Body of pancreas (tissue), 4 donors: ENCODE measurements around the gene RBP3. TPM values are rescaled to one million over a fixed set of nuclear protein-coding genes. Genes with fewer than 3 reads are reported as not detected.

Experiments used
- ATAC-seq: fragments of 150-250 bp; one replicate; pipeline ENCODE4 v1.9.1; 2016
- DNase-seq, 4 donors: peaks; one replicate each; pipeline ENCODE4 v3.0.0-alpha.2; 2019
- H3K27ac ChIP-seq, 4 donors: fragments of 200-600 bp; sonication (generic); 1 replicate in 3 of 4; 2 replicates in 1 of 4; pipeline versions ENCODE4 v1.5.1 to v1.6.1; 2016 to 2019; ENCODE audit warnings: mild to moderate bottlenecking in 1 of 4, mixed read lengths in 1 of 4, moderate library complexity in 1 of 4
- H3K27me3 ChIP-seq, 2 donors: fragments of 200-600 bp; sonication (generic); one replicate each; pipeline ENCODE4 v1.6.0; 2016; ENCODE audit warnings: mild to moderate bottlenecking in 1 of 2
- H3K36me3 ChIP-seq, 2 donors: fragments of 200-600 bp; sonication (generic); replicated peaks in 1 of 2; 2 replicates each; pipeline ENCODE4 v1.5.1; 2016; ENCODE audit warnings: low read depth in 2 of 2; ENCODE audit not compliant: insufficient read depth in 1 of 2
- H3K4me1 ChIP-seq: fragments of 200-600 bp; sonication (generic); one replicate; pipeline ENCODE4 v1.6.0; 2016
- H3K4me3 ChIP-seq, 2 donors: fragments of 200-600 bp; sonication (generic); 1 replicate in 1 of 2; 2 replicates in 1 of 2; pipeline ENCODE4 v1.5.1; 2016 to 2019
- H3K9me3 ChIP-seq, 3 donors: fragments of 200-600 bp; sonication (generic); 1 replicate in 2 of 3; 2 replicates in 1 of 3; pipeline ENCODE4 v1.5.1; 2016
- CTCF ChIP-seq, 7 experiments: fragments of 450-650 bp in 4 of 7; fragments of 200-600 bp in 3 of 7; sonication (generic) in 3 of 7; IDR thresholded peaks; one replicate each; pipeline ENCODE4 v1.5.1; 2016 to 2019; ENCODE audit warnings: antibody characterized with exemption in 7 of 7
- POLR2A ChIP-seq, 3 donors: fragments of 450-650 bp; IDR thresholded peaks; one replicate each; pipeline ENCODE4 v1.6.1; 2016; ENCODE audit warnings: antibody characterized with exemption in 3 of 3, mild to moderate bottlenecking in 2 of 3
- WGBS, 2 donors: methylation state at CpG; one replicate each; pipeline ENCODE4 v1.1.5; 2017; 5-methylcytosine and 5-hydroxymethylcytosine counted together
- intact Hi-C: fragments of 100-400 bp; cut with DNase I; formaldehyde crosslinking; loops from one replicate; pipeline ENCODE4 v1.15.1; 2023
- total RNA-seq, 2 donors: library from RNA; depleted of rRNA; stranded (reverse); fragments of >200 nt; gene quantifications; one replicate each; pipeline ENCODE4 v1.1.0, GENCODE V29; 2016

The RBP3 gene
- total RNA-seq, 2 donors from 2014 or later, result not detected

- DNase-seq, result peak in 3 of 4 donors; percentile 35 to 66 (median 62)
- peaks cover 72% of the 10 kb centered on the region for H3K4me1 ChIP-seq
- no peaks in the 10 kb centered on the region for H3K36me3 ChIP-seq
- WGBS, 2 donors, result 20 to 32% methylated on average over 2 of the region's 2 CpGs
- no peaks in the 10 kb centered on the region for H3K9me3 ChIP-seq
- H3K27ac ChIP-seq, result peak overlapping the region; percentile 67 to 79 (median 70)
- no peak overlapping the region for H3K4me3 ChIP-seq
- no peaks in the 10 kb centered on the region for H3K27me3 ChIP-seq
- TF ChIP-seq POLR2A (IDR thresholded peaks at IDR 0.05), result no peak
- TF ChIP-seq CTCF (IDR thresholded peaks at IDR 0.05), result no peak
- intact Hi-C loops, result no loop called here
- ATAC-seq, result peak; percentile 10
Measured at GRCh38 chr10:47301833-47302232, 46.3 kb upstream of the RBP3 start.

GRCh38 chr10:47303105-47303504, 45.1 kb upstream of the RBP3 start:
- H3K36me3 ChIP-seq, result no peaks in the 10 kb centered on the region
- H3K27ac ChIP-seq, result peak overlapping the region; percentile 67 to 79 (median 70)
- ATAC-seq (no peak), DNase-seq (no peak)
- no peaks in the 10 kb centered on the region for H3K27me3 ChIP-seq
- intact Hi-C loops, result no loop called here
- WGBS, 2 donors, result 57 to 69% methylated on average over 6 to 7 of the region's 7 CpGs
- H3K4me3 ChIP-seq, result no peak overlapping the region
- peaks cover 84% of the 10 kb centered on the region for H3K4me1 ChIP-seq
- TF ChIP-seq POLR2A (IDR thresholded peaks at IDR 0.05) (no peak), CTCF (IDR thresholded peaks at IDR 0.05) (no peak)
- H3K9me3 ChIP-seq, result no peaks in the 10 kb centered on the region

GRCh38 chr10:47303866-47304265, 44.3 kb upstream of the RBP3 start:
- intact Hi-C loops, result no loop called here
- Histone ChIP-seq H3K27me3 (no peaks in the 10 kb centered on the region), H3K4me3 (no peak overlapping the region), H3K36me3 (no peaks in the 10 kb centered on the region), H3K27ac (peak overlapping the region; percentile 25 to 79 (median 70)), H3K9me3 (no peaks in the 10 kb centered on the region), H3K4me1 (peaks cover 92% of the 10 kb centered on the region)
- no peak for TF ChIP-seq POLR2A (IDR thresholded peaks at IDR 0.05)
- no peak for TF ChIP-seq CTCF (IDR thresholded peaks at IDR 0.05)
- DNase-seq (peak in 2 of 4 donors; percentile 45 to 47), ATAC-seq (no peak)
- 42 to 53% methylated on average over 6 of the region's 6 CpGs for WGBS, 2 donors

GRCh38 chr10:47305566-47305965, 42.6 kb upstream of the RBP3 start:
- H3K36me3 ChIP-seq, result no peaks in the 10 kb centered on the region
- peak overlapping the region; percentile 57 to 79 (median 64) for H3K27ac ChIP-seq
- TF ChIP-seq POLR2A (IDR thresholded peaks at IDR 0.05) (no peak), CTCF (IDR thresholded peaks at IDR 0.05) (no peak)
- no peaks in the 10 kb centered on the region for H3K27me3 ChIP-seq
- DNase-seq (peak in 1 of 4 donors; percentile 52), ATAC-seq (peak; percentile 12)
- 11 to 20% methylated on average over 2 of the region's 2 CpGs for WGBS, 2 donors
- intact Hi-C loops, result no loop called here
- H3K4me3 ChIP-seq, result no peak overlapping the region
- H3K9me3 ChIP-seq, result no peaks in the 10 kb centered on the region
- peaks cover 96% of the 10 kb centered on the region for H3K4me1 ChIP-seq
